GM19324 (cell line): ENCODE data around the gene PCMT1.
"Not testable (repeated sequence)": the region's sequence is repeated elsewhere in the genome, so short reads cannot be mapped to it uniquely, and the experiment has no call there.

ENCODE experiments used
- ATAC-seq: cut with Tn5 transposase; IDR thresholded peaks from one replicate; pipeline ENCODE4 v1.9.1; 2021; ENCODE audit warnings: mild to moderate bottlenecking, moderate library complexity; ENCODE audit not compliant: unreplicated experiment, low FRiP score

Gene PCMT1

GRCh38 chr6:149851461-149852110 is 102.0 kb downstream of the PCMT1 start:
- ATAC-seq, result no peak

- ATAC-seq, result no peak
These were observed 102.6 kb downstream of the PCMT1 start for GRCh38 chr6:149852180-149852579.

DNA sequence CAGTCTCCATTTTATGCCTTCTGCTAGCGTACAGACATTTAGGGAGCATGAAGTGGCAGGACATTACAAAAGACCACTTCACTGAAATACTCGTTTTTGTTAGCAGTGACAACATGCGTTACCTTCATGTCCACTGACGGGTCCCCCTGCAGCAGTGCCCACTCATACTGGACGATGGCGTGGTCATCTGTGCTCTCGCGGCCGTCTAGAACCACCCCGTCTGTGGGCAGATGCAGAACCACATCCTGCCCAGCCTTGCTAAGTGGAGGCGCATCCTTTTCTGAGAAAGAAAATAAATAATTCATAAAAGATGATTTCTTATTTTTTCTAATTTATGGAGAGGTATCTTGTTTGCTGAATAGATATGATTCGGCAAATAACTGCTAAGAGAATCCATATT is 103.3 kb downstream of the PCMT1 start:
- ATAC-seq, result no peak

GRCh38 chr6:149854017-149854416 is 104.5 kb downstream of the PCMT1 start:
- not testable (repeated sequence) for ATAC-seq

DNA sequence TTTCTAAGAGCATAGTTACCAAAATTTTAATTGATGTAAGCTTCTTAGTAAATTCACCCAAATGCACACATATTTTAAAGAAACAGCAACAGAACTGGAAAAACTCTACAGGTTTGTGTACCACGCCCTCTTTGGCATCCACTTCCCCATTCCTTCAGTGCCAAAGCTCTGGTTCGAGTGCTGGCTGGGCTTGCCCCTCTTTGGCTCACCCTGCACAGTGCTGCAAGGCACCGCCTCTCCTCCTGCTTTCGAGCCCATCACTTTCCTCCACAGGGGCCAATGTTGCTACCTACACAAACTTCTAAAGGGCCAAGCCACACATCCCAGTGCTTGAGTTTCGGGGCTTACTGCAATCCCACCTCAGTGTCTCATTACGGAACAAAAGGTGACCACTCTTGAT is 105.0 kb downstream of the PCMT1 start:
- no peak for ATAC-seq

DNA sequence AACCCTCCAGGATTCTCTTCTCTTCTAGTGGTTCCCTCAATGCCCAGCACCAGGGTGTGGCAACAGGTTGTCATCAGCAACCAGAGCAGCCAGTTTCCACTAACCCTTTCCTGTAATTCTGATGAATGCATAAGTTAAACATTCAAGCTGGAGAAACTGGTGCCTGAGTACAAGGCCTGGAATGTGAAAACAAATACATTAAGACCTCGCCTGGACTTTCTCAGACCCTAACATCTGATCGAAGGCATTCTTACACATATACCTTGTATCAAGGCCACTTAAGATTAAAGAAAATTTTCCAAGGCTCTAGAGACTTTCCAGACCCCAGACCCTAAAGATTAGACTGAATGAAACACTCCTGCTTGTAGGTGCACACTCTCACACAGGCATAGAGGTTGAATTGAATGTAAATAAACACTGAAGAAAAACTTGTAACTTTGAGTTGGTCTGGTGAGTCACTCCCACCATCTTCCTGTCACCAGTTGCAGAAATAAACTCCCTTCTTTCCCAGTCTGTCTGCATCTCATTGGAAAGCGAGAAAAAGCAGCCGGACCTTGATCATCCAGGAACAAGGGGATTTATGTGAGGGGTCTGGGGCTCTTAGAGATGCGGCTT is 105.6 kb downstream of the PCMT1 start:
- no peak for ATAC-seq

DNA sequence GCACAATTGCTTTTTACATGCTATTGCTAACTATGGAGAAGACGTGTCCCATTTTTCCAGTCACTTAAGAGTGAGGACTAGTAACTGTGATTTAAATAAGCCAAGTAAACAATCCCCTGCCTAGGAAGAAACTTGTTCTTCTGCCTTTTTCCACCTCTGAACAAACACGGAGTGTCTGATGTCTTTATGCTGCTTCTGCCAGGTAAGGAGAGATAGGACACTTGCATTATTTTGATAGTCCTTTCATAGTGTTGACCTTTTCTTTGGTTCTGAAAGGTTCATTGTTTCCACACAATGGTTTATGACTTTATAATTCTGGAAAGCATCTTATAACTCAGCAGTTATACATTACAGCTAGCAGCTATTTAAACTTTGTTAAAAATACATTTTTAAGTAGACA is 106.2 kb downstream of the PCMT1 start:
- ATAC-seq, result no peak

- ATAC-seq, result no peak
These were observed 106.9 kb downstream of the PCMT1 start for GRCh38 chr6:149856256-149856994.

GRCh38 chr6:149857541-149857940 is 108.0 kb downstream of the PCMT1 start:
- ATAC-seq, result no peak

DNA sequence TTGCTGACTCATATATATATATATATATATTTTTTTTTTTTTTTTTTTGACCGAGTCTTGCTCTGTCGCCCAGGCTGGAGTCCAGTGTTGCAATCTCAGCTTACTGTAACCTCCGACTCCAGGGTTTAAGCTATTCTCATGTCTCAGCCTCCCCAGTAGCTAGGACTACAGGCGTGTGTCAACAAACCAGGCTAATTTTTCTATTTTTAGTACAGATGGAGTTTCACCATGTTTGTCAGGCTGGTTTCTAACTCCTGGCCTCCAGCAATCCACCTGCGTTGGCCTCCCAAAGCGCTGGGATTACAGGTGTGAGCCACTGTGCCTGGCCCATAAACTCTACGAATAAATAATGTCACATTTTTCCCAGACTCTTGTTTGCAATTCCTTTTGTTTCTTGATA is 109.8 kb downstream of the PCMT1 start:
- ATAC-seq, result no peak

DNA sequence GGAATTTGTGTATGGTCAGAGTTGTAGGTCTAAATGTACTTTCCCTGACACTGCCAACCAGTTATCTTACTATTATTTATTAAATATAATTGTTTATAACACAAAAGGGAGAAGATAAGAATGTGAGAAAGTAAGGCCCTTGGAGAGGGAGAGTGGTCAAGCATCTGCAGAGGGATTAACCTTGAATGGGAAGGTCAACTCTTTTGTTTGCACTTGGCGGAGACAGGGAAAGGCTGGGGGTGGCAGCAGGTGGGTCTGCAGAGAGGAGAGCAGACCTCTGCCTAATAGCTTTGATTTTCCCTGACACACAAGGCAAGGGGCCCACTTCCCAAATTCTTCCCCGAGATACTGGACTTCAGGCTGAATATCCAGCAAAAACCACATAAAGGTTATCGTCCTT is 110.4 kb downstream of the PCMT1 start:
- ATAC-seq, result no peak

DNA sequence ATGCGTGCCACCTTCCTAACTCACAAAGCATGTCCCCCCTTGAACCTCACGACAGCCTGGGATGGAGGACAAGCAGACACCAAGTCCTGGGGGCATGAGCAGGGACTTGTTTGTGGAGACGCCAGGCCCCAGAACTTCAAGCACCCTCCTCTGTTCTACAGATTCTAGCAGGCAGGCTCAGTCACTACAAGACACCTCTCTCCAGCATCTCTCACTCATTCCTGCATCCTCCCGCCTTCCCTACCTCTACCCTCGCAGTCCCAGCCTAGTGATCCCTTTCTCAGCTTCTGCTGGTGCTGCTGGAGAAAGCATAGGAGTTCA is 110.9 kb downstream of the PCMT1 start:
- no peak for ATAC-seq
